ENCODE data around the gene TSPAN9.

TSPAN9 gene

GRCh38 chr12:3164454-3165077 is 87.4 kb downstream of the TSPAN9 start:
- Mint-ChIP-seq H3K9me3 (no peaks in the 10 kb centered on the region), H3K4me1 (no peaks in the 10 kb centered on the region), H3K27me3 (peaks cover 8% of the 10 kb centered on the region), H3K4me3 (no peak overlapping the region), H3K36me3 (no peaks in the 10 kb centered on the region), H3K27ac (no peak overlapping the region)
- CTCF ChIA-PET, result no interaction called here
- DNase-seq, result no peak

- H3K9me3 Mint-ChIP-seq, result no peaks in the 10 kb centered on the region
Observed at GRCh38 chr12:3165078-3165980, 88.2 kb downstream of the TSPAN9 start.

GRCh38 chr12:3167636-3168035 is 90.5 kb downstream of the TSPAN9 start:
- Mint-ChIP-seq H3K27ac (no peak overlapping the region), H3K4me1 (no peaks in the 10 kb centered on the region)
- CTCF ChIA-PET, result no interaction called here

More at GRCh38 chr12:3165078-3165980, 88.2 kb downstream of the TSPAN9 start:
- H3K4me1 Mint-ChIP-seq, result no peaks in the 10 kb centered on the region
- CTCF ChIA-PET, result no interaction called here
- no peak overlapping the region for H3K4me3 Mint-ChIP-seq
- no peaks in the 10 kb centered on the region for H3K36me3 Mint-ChIP-seq
- H3K27ac Mint-ChIP-seq, result no peak overlapping the region
- peaks cover 8% of the 10 kb centered on the region for H3K27me3 Mint-ChIP-seq
- no peak for DNase-seq

GRCh38 chr12:3168223-3169221 is 91.3 kb downstream of the TSPAN9 start:
- CTCF ChIA-PET, result no interaction called here
- no peak for DNase-seq
- no peak overlapping the region for H3K27ac Mint-ChIP-seq
- H3K36me3 Mint-ChIP-seq, result no peaks in the 10 kb centered on the region
- H3K4me1 Mint-ChIP-seq, result no peaks in the 10 kb centered on the region
- no peaks in the 10 kb centered on the region for H3K9me3 Mint-ChIP-seq
- no peak overlapping the region for H3K4me3 Mint-ChIP-seq
- peaks cover 12% of the 10 kb centered on the region for H3K27me3 Mint-ChIP-seq

More at GRCh38 chr12:3167636-3168035, 90.5 kb downstream of the TSPAN9 start:
- no peaks in the 10 kb centered on the region for H3K9me3 Mint-ChIP-seq
- no peak for DNase-seq
- no peaks in the 10 kb centered on the region for H3K36me3 Mint-ChIP-seq
- peaks cover 12% of the 10 kb centered on the region for H3K27me3 Mint-ChIP-seq
- no peak overlapping the region for H3K4me3 Mint-ChIP-seq

- Mint-ChIP-seq H3K4me1 (no peaks in the 10 kb centered on the region), H3K36me3 (no peaks in the 10 kb centered on the region), H3K27me3 (peaks cover 12% of the 10 kb centered on the region), H3K27ac (no peak overlapping the region), H3K9me3 (no peaks in the 10 kb centered on the region), H3K4me3 (no peak overlapping the region)
- DNase-seq, result no peak
- CTCF ChIA-PET, result no interaction called here
Observed at GRCh38 chr12:3170423-3171194, 93.4 kb downstream of the TSPAN9 start.

- Mint-ChIP-seq H3K9me3 (no peaks in the 10 kb centered on the region), H3K4me1 (no peaks in the 10 kb centered on the region), H3K27ac (no peak overlapping the region), H3K36me3 (no peaks in the 10 kb centered on the region), H3K4me3 (no peak overlapping the region), H3K27me3 (peaks cover 15% of the 10 kb centered on the region)
- no peak for DNase-seq
- CTCF ChIA-PET, result no interaction called here
Observed at GRCh38 chr12:3171195-3171591, 94.0 kb downstream of the TSPAN9 start.

GRCh38 chr12:3172124-3173007 is 95.2 kb downstream of the TSPAN9 start:
- no peaks in the 10 kb centered on the region for H3K9me3 Mint-ChIP-seq

GRCh38 chr12:3173008-3173553 is 95.9 kb downstream of the TSPAN9 start:
- Mint-ChIP-seq H3K36me3 (no peaks in the 10 kb centered on the region), H3K4me1 (no peaks in the 10 kb centered on the region), H3K27ac (no peak overlapping the region), H3K4me3 (no peak overlapping the region), H3K27me3 (peaks cover 20% of the 10 kb centered on the region), H3K9me3 (no peaks in the 10 kb centered on the region)
- CTCF ChIA-PET, result no interaction called here
- no peak for DNase-seq

More at GRCh38 chr12:3172124-3173007, 95.2 kb downstream of the TSPAN9 start:
- no peak overlapping the region for H3K4me3 Mint-ChIP-seq
- no peaks in the 10 kb centered on the region for H3K4me1 Mint-ChIP-seq
- H3K36me3 Mint-ChIP-seq, result no peaks in the 10 kb centered on the region
- H3K27ac Mint-ChIP-seq, result no peak overlapping the region
- peaks cover 15% of the 10 kb centered on the region for H3K27me3 Mint-ChIP-seq
- DNase-seq, result no peak
- CTCF ChIA-PET, result no interaction called here

GRCh38 chr12:3173912-3174311 is 96.7 kb downstream of the TSPAN9 start:
- H3K27me3 Mint-ChIP-seq, result peaks cover 28% of the 10 kb centered on the region
- no peak for DNase-seq
- H3K4me3 Mint-ChIP-seq, result no peak overlapping the region
- no peak overlapping the region for H3K27ac Mint-ChIP-seq
- CTCF ChIA-PET, result no interaction called here
- H3K4me1 Mint-ChIP-seq, result no peaks in the 10 kb centered on the region
- no peaks in the 10 kb centered on the region for H3K36me3 Mint-ChIP-seq
- H3K9me3 Mint-ChIP-seq, result no peaks in the 10 kb centered on the region

- H3K4me3 Mint-ChIP-seq, result no peak overlapping the region
- no peak for DNase-seq
- no peaks in the 10 kb centered on the region for H3K4me1 Mint-ChIP-seq
- no peaks in the 10 kb centered on the region for H3K36me3 Mint-ChIP-seq
- H3K27ac Mint-ChIP-seq, result no peak overlapping the region
- H3K9me3 Mint-ChIP-seq, result no peaks in the 10 kb centered on the region
- peaks cover 38% of the 10 kb centered on the region for H3K27me3 Mint-ChIP-seq
- CTCF ChIA-PET, result no interaction called here
Observed at GRCh38 chr12:3175238-3175637, 98.1 kb downstream of the TSPAN9 start.

GRCh38 chr12:3176754-3177153 is 99.6 kb downstream of the TSPAN9 start:
- Mint-ChIP-seq H3K27me3 (peaks cover 43% of the 10 kb centered on the region), H3K9me3 (no peaks in the 10 kb centered on the region)
- CTCF ChIA-PET, result interaction anchor here (0.6 to 0.7 kb wide), 2 partner anchors 55 to 1593 kb away, joined by 3 to 6 read pairs; no protein-coding TSS in a partner anchor

GRCh38 chr12:3177778-3178425 is 100.7 kb downstream of the TSPAN9 start:
- no peak for DNase-seq
- Mint-ChIP-seq H3K9me3 (no peaks in the 10 kb centered on the region), H3K27me3 (peaks cover 44% of the 10 kb centered on the region), H3K4me1 (no peaks in the 10 kb centered on the region), H3K4me3 (no peak overlapping the region), H3K27ac (no peak overlapping the region), H3K36me3 (no peaks in the 10 kb centered on the region)
- CTCF ChIA-PET, result no interaction called here

More at GRCh38 chr12:3176754-3177153, 99.6 kb downstream of the TSPAN9 start:
- H3K4me3 Mint-ChIP-seq, result no peak overlapping the region
- no peak for DNase-seq
- no peak overlapping the region for H3K27ac Mint-ChIP-seq
- no peaks in the 10 kb centered on the region for H3K4me1 Mint-ChIP-seq
- H3K36me3 Mint-ChIP-seq, result no peaks in the 10 kb centered on the region
